ENCODE data around the gene NAE1. TPM values are rescaled to one million over a fixed set of nuclear protein-coding genes. Genes with fewer than 3 reads are reported as not detected.

Gene NAE1
- 31.5 and 70.3 TPM in 2 replicates for total RNA-seq

DNA sequence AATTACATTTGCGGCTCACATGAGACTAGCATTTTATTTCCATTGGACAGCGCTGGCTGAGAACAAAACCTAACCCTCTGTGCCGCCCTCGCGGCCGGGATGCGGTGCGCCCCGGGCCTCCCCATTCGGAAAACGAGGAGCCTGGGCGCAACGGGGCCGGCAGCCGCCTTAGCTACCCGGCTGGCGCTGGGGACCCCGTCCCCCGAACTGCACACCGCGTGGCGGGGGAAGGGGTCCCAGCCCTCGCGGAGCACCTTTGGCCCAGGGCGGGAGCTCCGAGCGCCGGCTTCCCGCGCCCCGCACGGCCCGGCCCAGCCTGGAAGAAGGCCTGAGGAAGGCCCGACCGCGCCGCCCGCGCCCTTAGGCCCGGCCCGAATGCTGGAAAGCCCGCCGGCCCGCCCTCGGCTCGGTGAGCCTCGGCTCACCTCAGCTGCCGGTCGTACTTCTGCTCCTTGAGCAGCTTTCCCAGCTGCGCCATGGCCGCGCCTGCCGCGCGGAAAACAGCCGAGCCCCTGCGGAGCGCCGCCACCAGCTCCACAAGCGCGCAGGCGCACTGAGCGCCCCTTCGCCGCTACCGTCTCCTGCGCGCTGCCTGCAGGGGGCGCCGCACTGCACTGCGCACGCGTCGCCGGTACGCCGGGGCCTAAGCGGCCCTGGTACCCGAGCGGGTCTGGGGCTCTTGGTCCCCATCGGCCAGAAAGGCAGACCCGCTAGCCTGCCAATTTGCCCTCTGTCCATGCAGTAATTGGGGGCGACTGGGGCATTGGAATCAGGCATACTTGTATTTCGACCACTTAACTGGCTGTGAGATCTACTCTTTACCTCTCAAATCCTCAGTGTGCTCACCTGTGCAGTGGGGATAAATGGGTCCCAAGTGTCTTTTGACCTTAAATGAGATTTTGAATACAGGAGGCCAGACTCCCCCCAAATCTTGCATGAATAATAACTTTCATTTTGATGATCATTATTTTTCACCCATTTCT, at the start of gene NAE1:
NAE1 (minus strand) TSS at position 555 of the 983 bp plus-strand sequence; CDS start at position 478, 77 bp downstream.

GRCh38 chr16:66844342-66845079, 13.7 kb upstream of the NAE1 start, which contains the start of gene CA7:
TSS of gene CA7 (plus strand) at chr16:66844414. CDS start at chr16:66844488, 74 bp downstream.

DNA sequence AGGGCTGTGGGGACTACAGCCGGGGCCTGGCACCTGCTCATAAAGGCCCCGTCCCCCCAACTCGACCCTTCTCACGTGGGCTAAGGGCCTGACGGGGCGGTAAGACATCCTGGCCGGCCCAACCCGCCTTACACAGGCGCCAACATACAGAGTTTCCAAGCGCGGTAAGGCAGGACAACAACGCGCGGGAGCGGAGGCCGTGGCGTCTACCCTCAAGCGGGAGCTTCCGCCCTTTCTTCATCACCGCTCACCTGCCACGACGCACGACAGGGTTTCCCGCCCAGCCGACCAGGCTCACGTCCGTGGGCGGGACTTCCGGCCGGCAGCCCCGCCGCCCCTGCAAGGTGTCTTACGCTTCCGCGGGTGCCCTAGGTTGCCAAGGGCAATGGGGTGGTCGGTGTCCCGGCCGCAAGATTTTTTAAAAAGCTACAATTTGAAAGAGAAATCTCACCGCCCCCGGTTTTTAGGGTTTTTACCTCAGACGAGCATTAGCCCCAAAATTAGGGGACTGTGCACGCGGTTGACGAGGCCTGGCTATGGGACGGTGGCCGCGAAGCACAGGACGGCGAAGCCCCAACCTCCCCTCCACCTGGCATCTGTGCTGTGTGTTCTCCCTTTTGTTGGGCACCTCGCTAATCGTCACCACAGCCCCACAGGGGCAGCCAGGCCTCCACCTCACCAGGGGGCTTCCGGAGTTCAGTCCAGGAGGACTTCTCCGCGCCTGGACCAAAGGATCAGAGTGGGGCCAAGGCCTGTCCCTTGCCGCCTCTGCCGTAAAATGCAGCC, 29.3 kb downstream of the NAE1 start, which contains the start of gene TERB1:
TERB1 (minus strand) TSS at position 265 of the 786 bp plus-strand sequence. CDS start 4,786 bp downstream, outside the sequence.

Other genes with a start within 250 kb of the NAE1 start
- 24.5 and 60.3 TPM in 2 replicates for gene CMTM3, start 226.3 kb downstream of the NAE1 start, total RNA-seq
- gene CMTM4, start 134.2 kb downstream of the NAE1 start, total RNA-seq = 12.0 and 17.8 TPM in 2 replicates
- 132 and 146 TPM in 2 replicates for gene DYNC1LI2, start 79.4 kb downstream of the NAE1 start, total RNA-seq
- 0.14 TPM in 1 of 2 replicates, not detected in the other for gene TERB1, start 29.4 kb downstream of the NAE1 start, total RNA-seq
- not detected in 2 replicates for gene CA7, start 13.4 kb upstream of the NAE1 start, total RNA-seq
- 20.1 and 25.2 TPM in 2 replicates for gene PDP2, start 49.5 kb upstream of the NAE1 start, total RNA-seq
- not detected in 2 replicates for gene CDH16, start 87.9 kb upstream of the NAE1 start, total RNA-seq
- 11.0 and 25.8 TPM in 2 replicates for gene RRAD, start 94.6 kb upstream of the NAE1 start, total RNA-seq
- 149 and 154 TPM in 2 replicates for gene CIAO2B, start 103.4 kb upstream of the NAE1 start, total RNA-seq
- gene CES2, start 104.5 kb upstream of the NAE1 start, total RNA-seq = 38.7 and 46.4 TPM in 2 replicates
- gene CES3, start 130.3 kb upstream of the NAE1 start, total RNA-seq = 0.22 TPM in 1 of 2 replicates, not detected in the other
- gene CES4A, start 157.6 kb upstream of the NAE1 start, total RNA-seq = 2.7 and 2.8 TPM in 2 replicates
- 88.4 and 124 TPM in 2 replicates for gene CBFB, start 198.2 kb upstream of the NAE1 start, total RNA-seq